ENCODE data around the gene BDKRB2.

The BDKRB2 gene

GRCh38 chr14:96216627-96217026 lies 12.0 kb downstream of the BDKRB2 start:
- Mint-ChIP-seq H3K4me1 (no peaks in the 10 kb centered on the region), H3K27me3 (peaks cover 13% of the 10 kb centered on the region), H3K9me3 (peaks cover 3% of the 10 kb centered on the region), H3K27ac (no peak overlapping the region), H3K36me3 (no peaks in the 10 kb centered on the region), H3K4me3 (no peak overlapping the region)
- ATAC-seq (ENCODE audit: low read depth) (no peak), DNase-seq (ENCODE audit: low spot score in 2 of 2) (no peak)

GRCh38 chr14:96217376-96217913 lies 12.8 kb downstream of the BDKRB2 start:
- H3K27me3 Mint-ChIP-seq, result peaks cover 13% of the 10 kb centered on the region
- no peaks in the 10 kb centered on the region for H3K4me1 Mint-ChIP-seq
- no peaks in the 10 kb centered on the region for H3K36me3 Mint-ChIP-seq
- no peak overlapping the region for H3K27ac Mint-ChIP-seq
- DNase-seq (ENCODE audit: low spot score in 2 of 2) (no peak), ATAC-seq (ENCODE audit: low read depth) (no peak)
- no peak overlapping the region for H3K4me3 Mint-ChIP-seq
- peaks cover under 1% of the 10 kb centered on the region for H3K9me3 Mint-ChIP-seq

GRCh38 chr14:96221109-96221650 lies 16.5 kb downstream of the BDKRB2 start:
- DNase-seq (ENCODE audit: low spot score in 2 of 2) (no peak), ATAC-seq (ENCODE audit: low read depth) (no peak)
- no peak overlapping the region for H3K4me3 Mint-ChIP-seq
- no peak overlapping the region for H3K27ac Mint-ChIP-seq
- no peaks in the 10 kb centered on the region for H3K4me1 Mint-ChIP-seq
- no peaks in the 10 kb centered on the region for H3K9me3 Mint-ChIP-seq
- peaks cover 15% of the 10 kb centered on the region for H3K27me3 Mint-ChIP-seq
- H3K36me3 Mint-ChIP-seq, result no peaks in the 10 kb centered on the region

GRCh38 chr14:96221841-96222240 lies 17.2 kb downstream of the BDKRB2 start:
- Mint-ChIP-seq H3K36me3 (no peaks in the 10 kb centered on the region), H3K27me3 (peaks cover 15% of the 10 kb centered on the region), H3K4me3 (no peak overlapping the region), H3K27ac (no peak overlapping the region), H3K4me1 (no peaks in the 10 kb centered on the region), H3K9me3 (no peaks in the 10 kb centered on the region)
- no peak for DNase-seq (ENCODE audit: low spot score in 2 of 2)
- ATAC-seq (ENCODE audit: low read depth), result no peak

DNA sequence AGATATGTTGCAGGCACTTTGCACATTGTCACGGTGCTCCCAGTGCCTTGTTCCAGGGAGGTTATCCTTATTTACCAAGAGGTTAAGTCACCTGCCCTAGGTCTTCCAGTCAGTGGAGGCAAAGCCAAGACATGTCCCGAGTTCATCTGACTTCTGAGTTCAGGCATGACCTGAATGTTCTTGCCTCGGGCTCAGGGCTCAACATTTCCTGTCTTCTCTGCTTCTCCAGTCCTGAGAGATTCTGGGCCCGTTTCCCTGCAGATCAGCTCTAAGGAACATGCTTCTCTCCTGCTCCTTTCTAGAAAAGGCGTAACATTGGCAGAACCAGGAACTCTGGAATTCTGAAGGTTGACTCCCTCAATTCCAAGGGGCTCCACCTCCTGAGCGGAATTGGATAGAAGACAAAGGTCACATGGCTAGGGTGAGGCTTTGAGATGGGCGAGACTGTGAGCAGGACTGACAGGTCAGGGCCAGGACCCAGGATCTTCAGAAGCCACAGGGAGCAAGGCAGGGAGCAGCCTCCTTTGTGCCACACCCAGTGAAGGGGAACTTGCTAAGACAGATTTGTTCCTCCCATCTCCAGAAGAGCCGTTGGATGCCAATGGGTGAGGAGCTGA lies 19.9 kb downstream of the BDKRB2 start:
- Mint-ChIP-seq H3K27me3 (peaks cover 15% of the 10 kb centered on the region), H3K4me1 (no peaks in the 10 kb centered on the region), H3K36me3 (peaks cover 1% of the 10 kb centered on the region), H3K9me3 (peaks cover 8% of the 10 kb centered on the region), H3K4me3 (no peak overlapping the region), H3K27ac (no peak overlapping the region)
- DNase-seq (ENCODE audit: low spot score in 2 of 2) (no peak), ATAC-seq (ENCODE audit: low read depth) (no peak)

DNA sequence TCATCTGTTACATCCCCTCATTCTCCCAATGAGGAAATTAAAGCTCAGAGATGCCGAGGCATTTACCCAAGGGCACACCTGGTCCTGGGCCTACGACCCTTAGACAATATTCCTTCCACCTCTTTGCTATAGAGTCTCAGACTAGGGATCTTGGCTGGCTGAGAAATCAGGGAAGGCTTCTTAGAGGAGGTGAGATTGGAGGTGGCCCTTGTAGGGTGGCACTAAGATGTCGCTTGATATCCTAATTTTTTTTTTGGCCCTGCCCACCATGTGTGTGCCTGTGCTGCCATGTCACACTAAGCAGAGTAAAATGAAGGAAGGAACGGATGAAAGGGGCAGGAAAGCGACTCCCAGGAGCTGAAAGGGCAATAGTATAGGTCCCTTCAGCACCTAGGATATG lies 20.6 kb downstream of the BDKRB2 start:
- Mint-ChIP-seq H3K4me1 (no peaks in the 10 kb centered on the region), H3K4me3 (no peak overlapping the region), H3K36me3 (peaks cover 1% of the 10 kb centered on the region)

DNA sequence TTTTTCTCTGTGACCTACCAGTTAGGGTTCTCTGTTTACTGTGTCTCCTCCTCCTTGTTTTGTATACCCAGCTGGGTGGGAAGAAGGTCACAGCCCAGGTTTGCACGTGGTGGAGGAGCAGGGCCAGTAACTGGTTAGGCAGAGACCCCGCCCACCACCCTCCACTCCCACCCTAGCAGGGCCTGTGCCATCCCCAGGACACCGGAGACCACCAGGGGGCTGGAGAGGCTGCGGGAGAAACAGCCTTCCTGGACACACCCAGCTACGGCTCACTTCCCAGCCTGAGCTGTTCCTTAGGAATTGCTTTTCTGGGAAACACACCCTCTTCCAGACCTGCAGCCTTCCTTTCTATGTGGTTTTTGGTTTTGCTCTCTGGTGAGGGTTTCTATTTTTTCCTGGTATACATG lies 21.1 kb downstream of the BDKRB2 start:
- ATAC-seq (ENCODE audit: low read depth) (no peak), DNase-seq (ENCODE audit: low spot score in 2 of 2) (no peak)
- H3K27me3 Mint-ChIP-seq, result peaks cover 11% of the 10 kb centered on the region
- peaks cover 1% of the 10 kb centered on the region for H3K36me3 Mint-ChIP-seq
- no peaks in the 10 kb centered on the region for H3K4me1 Mint-ChIP-seq
- no peak overlapping the region for H3K4me3 Mint-ChIP-seq
- H3K9me3 Mint-ChIP-seq, result peaks cover 8% of the 10 kb centered on the region
- H3K27ac Mint-ChIP-seq, result no peak overlapping the region

More for the DNA sequence above, 20.6 kb downstream of the BDKRB2 start:
- Mint-ChIP-seq H3K9me3 (peaks cover 8% of the 10 kb centered on the region), H3K27ac (no peak overlapping the region), H3K27me3 (peaks cover 13% of the 10 kb centered on the region)
- ATAC-seq (ENCODE audit: low read depth) (no peak), DNase-seq (ENCODE audit: low spot score in 2 of 2) (no peak)

DNA sequence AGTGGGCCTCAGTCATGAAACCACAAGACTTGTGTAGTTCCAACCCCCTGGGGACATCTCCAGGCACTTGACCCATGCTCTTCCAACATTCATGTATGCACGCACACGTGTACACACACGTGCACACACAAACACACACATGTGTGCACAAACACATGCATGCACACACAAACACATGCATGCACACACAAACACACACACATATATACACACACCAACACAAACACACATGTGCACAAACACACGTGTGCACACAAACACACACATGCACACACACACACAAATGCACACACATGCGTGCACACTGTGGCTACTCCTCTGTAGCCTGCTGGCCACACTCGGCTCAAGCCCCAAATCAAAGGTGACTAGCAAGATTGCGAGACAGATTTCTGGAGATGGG lies 22.8 kb downstream of the BDKRB2 start:
- DNase-seq (ENCODE audit: low spot score in 2 of 2) (no peak), ATAC-seq (ENCODE audit: low read depth) (no peak)
- peaks cover 1% of the 10 kb centered on the region for H3K36me3 Mint-ChIP-seq
- H3K4me1 Mint-ChIP-seq, result no peaks in the 10 kb centered on the region
- no peak overlapping the region for H3K27ac Mint-ChIP-seq
- H3K9me3 Mint-ChIP-seq, result peaks cover 8% of the 10 kb centered on the region
- H3K4me3 Mint-ChIP-seq, result no peak overlapping the region
- H3K27me3 Mint-ChIP-seq, result peaks cover 9% of the 10 kb centered on the region

DNA sequence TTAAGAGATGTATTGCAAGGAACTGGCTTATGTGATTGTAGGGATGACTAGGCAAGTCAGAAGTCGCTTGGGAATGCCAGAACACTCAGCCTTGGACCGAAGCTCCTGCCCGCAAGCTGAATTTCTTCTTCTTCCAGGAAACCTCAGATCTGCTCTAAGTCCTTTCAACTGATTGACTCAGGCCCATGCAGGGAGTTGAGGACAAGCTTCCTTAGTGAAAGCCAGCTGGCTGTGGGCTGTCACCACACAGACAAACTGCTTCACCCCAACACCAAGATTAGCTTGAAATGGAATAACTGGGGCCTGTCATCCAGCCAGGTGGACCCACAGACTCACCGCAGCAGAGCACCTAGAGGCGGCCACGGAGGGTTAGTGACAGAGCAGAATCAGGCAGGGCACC lies 24.7 kb downstream of the BDKRB2 start:
- Mint-ChIP-seq H3K27me3 (peaks cover 9% of the 10 kb centered on the region), H3K4me3 (no peak overlapping the region), H3K27ac (no peak overlapping the region), H3K36me3 (peaks cover 1% of the 10 kb centered on the region), H3K4me1 (no peaks in the 10 kb centered on the region), H3K9me3 (peaks cover 8% of the 10 kb centered on the region)
- DNase-seq (ENCODE audit: low spot score in 2 of 2), result no peak
- no peak for ATAC-seq (ENCODE audit: low read depth)

GRCh38 chr14:96231056-96231455 lies 26.4 kb downstream of the BDKRB2 start:
- Mint-ChIP-seq H3K36me3 (peaks cover 1% of the 10 kb centered on the region), H3K4me1 (no peaks in the 10 kb centered on the region), H3K9me3 (peaks cover 8% of the 10 kb centered on the region), H3K27ac (no peak overlapping the region), H3K27me3 (peaks cover 6% of the 10 kb centered on the region), H3K4me3 (no peak overlapping the region)
- ATAC-seq (ENCODE audit: low read depth), result no peak
- DNase-seq (ENCODE audit: low spot score in 2 of 2), result no peak

DNA sequence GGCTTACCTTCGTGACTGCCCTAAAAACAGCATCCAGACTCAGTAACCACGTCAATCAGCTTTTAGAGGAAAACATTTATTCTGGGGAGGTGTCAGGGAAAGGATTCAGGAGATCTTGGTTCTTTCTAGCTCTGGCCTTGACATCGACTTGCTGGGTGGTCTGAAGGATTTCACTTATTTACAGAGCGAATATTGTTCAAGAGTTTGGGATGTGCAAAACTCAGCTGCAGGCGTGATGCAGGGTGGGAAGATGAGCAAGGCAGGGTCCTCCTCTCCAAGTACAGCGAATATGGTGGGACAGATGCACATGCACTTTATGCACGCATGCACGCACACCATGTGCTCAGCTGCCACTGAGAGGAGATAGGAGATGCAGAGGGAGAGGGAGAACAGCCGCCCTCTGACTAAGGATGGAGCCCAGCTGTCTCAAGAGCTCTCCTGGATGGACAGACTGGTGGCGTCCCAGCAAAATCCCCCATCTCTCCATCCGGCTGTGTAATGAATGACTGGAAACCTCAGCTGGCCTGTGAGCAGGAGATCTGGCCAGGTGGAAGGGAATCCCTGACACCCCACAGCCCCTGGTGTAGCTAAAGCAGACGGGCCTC lies 27.0 kb downstream of the BDKRB2 start:
- Mint-ChIP-seq H3K36me3 (peaks cover 1% of the 10 kb centered on the region), H3K9me3 (peaks cover 8% of the 10 kb centered on the region), H3K4me1 (no peaks in the 10 kb centered on the region), H3K27me3 (peaks cover 6% of the 10 kb centered on the region), H3K4me3 (no peak overlapping the region), H3K27ac (no peak overlapping the region)
- DNase-seq (ENCODE audit: low spot score in 2 of 2) (no peak), ATAC-seq (ENCODE audit: low read depth) (no peak)

- no peak for DNase-seq (ENCODE audit: low spot score in 2 of 2)
- ATAC-seq (ENCODE audit: low read depth), result no peak
- H3K4me3 Mint-ChIP-seq, result no peak overlapping the region
- H3K9me3 Mint-ChIP-seq, result peaks cover 6% of the 10 kb centered on the region
- H3K36me3 Mint-ChIP-seq, result peaks cover 1% of the 10 kb centered on the region
- H3K4me1 Mint-ChIP-seq, result no peaks in the 10 kb centered on the region
- no peak overlapping the region for H3K27ac Mint-ChIP-seq
- H3K27me3 Mint-ChIP-seq, result peaks cover 4% of the 10 kb centered on the region
These were observed 27.9 kb downstream of the BDKRB2 start for GRCh38 chr14:96232506-96232905.

GRCh38 chr14:96233661-96234060 lies 29.0 kb downstream of the BDKRB2 start:
- peaks cover 3% of the 10 kb centered on the region for H3K27me3 Mint-ChIP-seq
- no peak for ATAC-seq (ENCODE audit: low read depth)
- H3K36me3 Mint-ChIP-seq, result no peaks in the 10 kb centered on the region
- no peaks in the 10 kb centered on the region for H3K9me3 Mint-ChIP-seq
- no peak overlapping the region for H3K4me3 Mint-ChIP-seq
- no peaks in the 10 kb centered on the region for H3K4me1 Mint-ChIP-seq
- H3K27ac Mint-ChIP-seq, result no peak overlapping the region
- no peak for DNase-seq (ENCODE audit: low spot score in 2 of 2)

DNA sequence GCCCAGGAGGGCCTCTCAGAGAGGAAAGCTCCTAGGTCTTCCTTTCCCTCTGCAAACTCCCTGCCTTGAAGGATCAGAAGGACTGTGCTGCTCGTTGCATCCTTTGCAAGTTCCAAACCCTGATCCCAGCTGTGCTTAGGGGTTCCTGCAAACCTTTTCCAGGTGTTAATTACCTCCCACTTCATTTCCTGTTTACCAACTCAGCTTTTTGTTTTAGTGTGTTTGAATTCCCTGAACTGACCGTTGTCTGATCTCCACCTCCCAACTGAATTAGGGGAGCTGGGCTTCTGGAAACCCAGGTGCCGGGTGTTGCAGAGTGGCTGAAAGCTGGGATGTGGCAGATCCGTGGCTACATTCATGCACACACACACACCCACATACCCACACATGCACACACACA lies 30.8 kb downstream of the BDKRB2 start:
- Mint-ChIP-seq H3K9me3 (no peaks in the 10 kb centered on the region), H3K27me3 (peaks cover 5% of the 10 kb centered on the region), H3K36me3 (no peaks in the 10 kb centered on the region), H3K4me3 (no peak overlapping the region), H3K4me1 (no peaks in the 10 kb centered on the region), H3K27ac (no peak overlapping the region)
- no peak for DNase-seq (ENCODE audit: low spot score in 2 of 2)
- no peak for ATAC-seq (ENCODE audit: low read depth)

DNA sequence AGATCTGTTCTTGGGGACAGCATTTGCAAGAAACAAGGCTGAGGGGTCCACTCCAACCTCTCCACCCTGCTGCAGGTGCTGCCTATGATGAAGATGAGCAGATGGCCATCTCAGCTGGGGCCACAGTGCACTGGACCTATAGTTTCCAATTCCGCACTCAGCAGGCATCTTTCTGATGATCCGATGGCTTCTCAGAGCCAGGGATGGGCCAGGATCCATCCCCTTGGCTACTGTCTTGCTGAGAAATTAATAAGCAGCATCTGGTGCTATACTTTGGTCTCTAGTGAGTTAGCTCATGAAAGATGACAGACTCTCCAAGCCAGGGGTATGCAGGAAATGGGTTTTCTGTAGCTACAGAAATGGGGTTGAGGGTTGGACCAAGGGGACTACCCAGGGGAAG lies 33.0 kb downstream of the BDKRB2 start:
- Mint-ChIP-seq H3K27me3 (peaks cover 3% of the 10 kb centered on the region), H3K36me3 (no peaks in the 10 kb centered on the region), H3K9me3 (peaks cover 1% of the 10 kb centered on the region), H3K4me1 (no peaks in the 10 kb centered on the region), H3K27ac (no peak overlapping the region), H3K4me3 (no peak overlapping the region)
- ATAC-seq (ENCODE audit: low read depth) (no peak), DNase-seq (ENCODE audit: low spot score in 2 of 2) (no peak)

Data from memory B cell (primary cell).